PFSK-1 (cell line): ENCODE measurements around the gene CCDC197.

Source experiments
- FOXP2 ChIP-seq: optimal IDR thresholded peaks from 2 replicates; pipeline ENCODE3; 2011; ENCODE audit warnings: borderline replicate concordance, control low read depth, inconsistent platforms; ENCODE audit not compliant: insufficient read depth; ENCODE audit errors: extremely low read length, extremely low read depth
- POLR2AphosphoS5 ChIP-seq: IDR thresholded peaks from 2 replicates; pipeline ENCODE4 v1.6.1; 2012; ENCODE audit warnings: low read depth, mild to moderate bottlenecking, control low read depth, low read length, moderate library complexity
- REST ChIP-seq, 2 experiments: IDR thresholded peaks; 2 replicates each; pipeline versions ENCODE4 v1.6.1 to v1.8.0; 2011 to 2012; ENCODE audit warnings: low read depth in 2 of 2, low read length in 2 of 2, control low read depth in 1 of 2, inconsistent platforms in 1 of 2, mild to moderate bottlenecking in 1 of 2, moderate library complexity in 1 of 2; ENCODE audit not compliant: insufficient read depth in 1 of 2
- SIN3A ChIP-seq: IDR thresholded peaks from 2 replicates; pipeline ENCODE4 v1.6.1; 2012; ENCODE audit warnings: mild to moderate bottlenecking, low read length, moderate library complexity, borderline replicate concordance; ENCODE audit not compliant: insufficient read depth
- TAF1 ChIP-seq: IDR thresholded peaks from 2 replicates; pipeline ENCODE4 v1.6.1; 2012; ENCODE audit warnings: low read length, control low read depth, borderline replicate concordance; ENCODE audit not compliant: insufficient read depth

CCDC197 gene

GRCh38 chr14:94031161-94031882 is 34.2 kb downstream of the CCDC197 start:
- TF ChIP-seq FOXP2 (no peak), SIN3A (no peak), POLR2AphosphoS5 (no peak), REST (IDR thresholded peaks at IDR 0.05; ENCODE audit: insufficient read depth in 1 of 2, low read depth in 2 of 2, low read length in 2 of 2) (no peak), TAF1 (no peak)

- TF ChIP-seq SIN3A: no peak
Observed at GRCh38 chr14:94031883-94032279, 34.8 kb downstream of the CCDC197 start.

DNA sequence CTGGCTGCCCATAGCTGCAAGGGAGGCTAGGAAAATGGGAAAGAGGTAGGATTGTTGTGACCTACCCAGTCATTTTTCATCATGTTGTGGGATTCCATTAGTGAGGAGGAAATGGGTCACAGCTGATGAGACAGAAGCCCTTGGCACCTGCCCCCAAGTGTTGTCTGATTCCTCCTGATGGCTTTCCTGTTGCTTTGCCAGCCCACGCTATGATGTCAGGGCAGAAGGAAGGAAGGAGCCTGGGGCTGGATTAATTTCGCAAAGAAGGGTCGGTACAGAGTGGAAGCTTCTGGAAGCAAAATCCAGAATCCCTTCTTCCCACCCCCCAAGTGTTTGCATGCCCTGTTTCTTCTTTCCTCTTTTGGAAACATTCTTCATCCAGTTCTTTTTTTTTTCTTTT is 37.8 kb downstream of the CCDC197 start:
- TF ChIP-seq POLR2AphosphoS5 (no peak), SIN3A (no peak)

DNA sequence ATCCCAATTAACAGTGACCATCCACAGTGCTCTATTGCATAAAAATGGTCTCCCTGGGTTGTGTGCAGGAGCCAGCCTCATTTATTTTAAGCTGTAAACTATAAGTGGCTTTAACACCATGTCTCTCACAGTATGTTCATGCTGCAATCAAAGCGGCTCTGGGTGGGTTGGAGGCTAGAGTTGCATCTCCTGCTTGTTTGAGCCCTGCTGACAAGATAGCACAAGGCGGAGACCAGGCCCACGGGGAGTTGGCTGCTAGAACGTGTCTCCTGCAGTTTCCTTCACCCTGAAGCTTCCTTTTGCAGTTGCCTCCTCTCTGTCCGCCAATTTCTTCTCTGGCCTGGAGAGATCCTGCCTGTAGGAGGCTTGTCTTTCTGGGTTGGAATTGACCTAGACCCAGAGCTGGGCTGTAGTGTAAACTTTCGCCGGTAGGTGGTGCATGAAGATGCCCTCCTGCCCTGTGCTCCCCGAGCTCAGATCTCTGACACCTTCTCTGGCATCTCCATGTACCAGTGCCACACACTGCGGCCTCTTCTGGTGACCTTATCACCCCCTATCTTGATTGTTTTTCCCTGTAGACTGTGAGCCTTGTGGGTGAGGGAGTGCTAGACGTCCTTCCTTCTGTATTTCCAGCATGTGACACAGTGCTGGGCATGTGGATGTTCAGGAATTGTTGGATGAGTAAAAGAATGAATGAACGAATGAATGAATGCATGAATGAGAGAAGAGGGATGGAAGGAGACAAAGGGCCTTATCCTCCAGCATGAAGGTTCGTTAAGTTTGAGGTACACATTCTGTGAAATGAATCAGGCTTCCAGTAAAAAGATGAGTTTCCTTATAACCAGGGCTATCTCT is 39.4 kb downstream of the CCDC197 start:
- TF ChIP-seq SIN3A (no peak), TAF1 (no peak), FOXP2 (no peak), POLR2AphosphoS5 (no peak), REST (IDR thresholded peaks at IDR 0.05; ENCODE audit: insufficient read depth in 1 of 2, low read depth in 2 of 2, low read length in 2 of 2) (no peak)

- TF ChIP-seq REST (IDR thresholded peaks at IDR 0.05; ENCODE audit: insufficient read depth in 1 of 2, low read depth in 2 of 2, low read length in 2 of 2): no peak
- no peak for TF ChIP-seq FOXP2
- TF ChIP-seq POLR2AphosphoS5: no peak
Observed at GRCh38 chr14:94037954-94038353, 40.9 kb downstream of the CCDC197 start.

DNA sequence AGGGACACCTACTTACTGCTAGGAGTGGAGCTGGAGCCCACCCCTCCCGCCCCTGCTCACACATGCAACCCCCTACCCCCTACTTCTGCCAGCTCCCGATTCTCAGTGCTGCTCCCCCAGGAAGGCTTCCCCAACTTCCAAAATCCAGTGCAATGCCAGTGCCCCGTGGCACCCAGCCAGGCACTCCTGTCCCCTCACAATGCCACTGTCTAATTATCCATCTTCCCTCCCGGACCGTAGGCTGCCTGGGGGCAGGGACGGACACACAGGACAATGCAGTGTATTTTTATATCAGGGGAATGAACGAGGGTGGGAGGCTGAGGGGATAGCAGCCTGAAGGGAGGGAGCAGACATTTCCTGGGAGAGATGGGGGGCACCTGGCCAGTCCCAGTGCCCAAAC is 41.4 kb downstream of the CCDC197 start:
- TF ChIP-seq REST (IDR thresholded peaks at IDR 0.05; ENCODE audit: insufficient read depth in 1 of 2, low read depth in 2 of 2, low read length in 2 of 2): no peak
- TF ChIP-seq FOXP2: no peak
- TF ChIP-seq SIN3A: no peak
- no peak for TF ChIP-seq POLR2AphosphoS5
- TF ChIP-seq TAF1: no peak
